OCI-LY7 (cell line): ENCODE results near the gene MPDZ.

Source experiments
- EZH2phosphoT487 ChIP-seq: fragments of 200-600 bp; sonication (generic); IDR thresholded peaks from 2 replicates; pipeline ENCODE4 v1.6.1; 2018; ENCODE audit warnings: low read depth, borderline replicate concordance, mild to moderate bottlenecking, mixed run types, antibody characterized with exemption, low read length, moderate library complexity, mixed read lengths
- TF ChIP-seq, protein P1 (sequence below): fragments of 200-600 bp; sonication (generic); conservative IDR thresholded peaks from 2 replicates; pipeline ENCODE4 v1.5.1; 2014; ENCODE audit warnings: mild to moderate bottlenecking, antibody characterized with exemption, low read length, moderate library complexity, mixed read lengths

DNA sequence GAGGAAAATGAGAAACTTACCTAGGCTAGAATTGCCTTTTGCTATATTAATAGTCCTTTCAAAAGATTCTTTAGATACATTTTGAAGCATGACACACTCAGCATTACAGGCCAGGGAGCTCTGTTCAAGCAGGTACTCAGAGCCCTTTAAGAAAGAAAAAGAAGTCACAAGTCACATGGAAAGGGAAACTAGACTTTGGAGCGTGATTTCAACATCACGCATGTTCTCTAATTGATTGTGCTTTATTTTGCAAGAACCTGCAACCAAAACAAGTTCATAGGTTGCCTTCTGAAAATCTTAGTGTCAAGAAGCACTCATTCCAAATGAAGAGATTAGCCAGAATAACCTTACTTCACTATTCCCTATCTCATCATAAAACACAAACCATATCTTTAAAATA, 103.8 kb downstream of the MPDZ start:
- TF ChIP-seq, protein P1, sequence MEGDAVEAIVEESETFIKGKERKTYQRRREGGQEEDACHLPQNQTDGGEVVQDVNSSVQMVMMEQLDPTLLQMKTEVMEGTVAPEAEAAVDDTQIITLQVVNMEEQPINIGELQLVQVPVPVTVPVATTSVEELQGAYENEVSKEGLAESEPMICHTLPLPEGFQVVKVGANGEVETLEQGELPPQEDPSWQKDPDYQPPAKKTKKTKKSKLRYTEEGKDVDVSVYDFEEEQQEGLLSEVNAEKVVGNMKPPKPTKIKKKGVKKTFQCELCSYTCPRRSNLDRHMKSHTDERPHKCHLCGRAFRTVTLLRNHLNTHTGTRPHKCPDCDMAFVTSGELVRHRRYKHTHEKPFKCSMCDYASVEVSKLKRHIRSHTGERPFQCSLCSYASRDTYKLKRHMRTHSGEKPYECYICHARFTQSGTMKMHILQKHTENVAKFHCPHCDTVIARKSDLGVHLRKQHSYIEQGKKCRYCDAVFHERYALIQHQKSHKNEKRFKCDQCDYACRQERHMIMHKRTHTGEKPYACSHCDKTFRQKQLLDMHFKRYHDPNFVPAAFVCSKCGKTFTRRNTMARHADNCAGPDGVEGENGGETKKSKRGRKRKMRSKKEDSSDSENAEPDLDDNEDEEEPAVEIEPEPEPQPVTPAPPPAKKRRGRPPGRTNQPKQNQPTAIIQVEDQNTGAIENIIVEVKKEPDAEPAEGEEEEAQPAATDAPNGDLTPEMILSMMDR, result no peak
- TF ChIP-seq EZH2phosphoT487, result no peak
